HG03354 (cell line): ENCODE data around the gene SNX25.
"Not testable (repeated sequence)": the region's sequence is repeated elsewhere in the genome, so short reads cannot be mapped to it uniquely, and the experiment has no call there.

Experiments used
- ATAC-seq: cut with Tn5 transposase; IDR thresholded peaks from one replicate; pipeline ENCODE4 v1.9.1; 2021; ENCODE audit warnings: mild to moderate bottlenecking; ENCODE audit not compliant: unreplicated experiment, poor library complexity, severe bottlenecking

SNX25 gene

DNA sequence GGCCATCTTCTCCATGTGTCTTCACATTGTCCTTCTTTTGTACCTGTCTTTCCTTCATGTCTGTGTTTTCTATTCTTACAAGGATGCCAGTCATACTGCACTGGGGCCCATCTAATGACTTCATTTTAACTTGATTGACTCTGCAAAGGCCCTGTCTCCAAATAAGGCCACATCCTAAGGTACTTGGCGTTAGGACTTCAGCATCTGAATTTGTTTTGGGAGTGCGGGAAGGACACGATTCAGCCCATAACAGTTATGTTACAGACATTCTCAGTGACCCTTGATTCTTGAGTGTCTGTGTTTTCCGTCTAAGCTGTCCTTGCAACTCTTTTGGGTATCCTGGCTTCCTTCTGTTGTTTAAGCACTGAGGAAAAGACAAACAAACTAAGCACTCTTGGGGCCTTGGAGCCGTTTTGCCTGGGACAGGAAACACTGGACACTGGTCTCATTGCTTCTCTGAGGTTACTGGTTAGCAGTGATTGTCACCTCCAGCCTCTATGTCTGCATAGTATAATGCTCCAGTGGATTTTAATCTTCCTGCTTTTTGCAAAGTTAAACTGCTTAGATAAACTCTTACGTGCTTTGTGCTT lies 80.7 kb downstream of the SNX25 start:
- ATAC-seq, result no peak

- no peak for ATAC-seq
These were observed 81.3 kb downstream of the SNX25 start for GRCh38 chr4:185290656-185291055.

DNA sequence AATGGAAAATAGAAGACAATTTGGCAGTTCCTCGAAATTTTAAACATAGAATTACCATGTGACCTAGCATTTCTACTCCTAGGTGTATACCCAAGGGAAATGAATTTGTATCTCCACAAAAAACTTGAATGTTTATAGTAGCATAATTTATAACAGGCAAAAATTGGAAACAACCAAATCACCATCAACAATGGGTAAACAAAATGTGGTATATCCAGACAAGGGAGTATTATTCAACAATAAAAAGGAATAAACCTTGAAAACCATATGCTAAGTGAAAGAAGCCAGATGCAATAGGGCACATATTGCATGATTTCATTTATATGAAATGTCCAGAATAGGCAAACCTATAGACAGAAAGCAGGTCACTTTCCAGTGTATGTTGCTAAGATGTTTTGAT lies 83.8 kb downstream of the SNX25 start:
- no peak for ATAC-seq

DNA sequence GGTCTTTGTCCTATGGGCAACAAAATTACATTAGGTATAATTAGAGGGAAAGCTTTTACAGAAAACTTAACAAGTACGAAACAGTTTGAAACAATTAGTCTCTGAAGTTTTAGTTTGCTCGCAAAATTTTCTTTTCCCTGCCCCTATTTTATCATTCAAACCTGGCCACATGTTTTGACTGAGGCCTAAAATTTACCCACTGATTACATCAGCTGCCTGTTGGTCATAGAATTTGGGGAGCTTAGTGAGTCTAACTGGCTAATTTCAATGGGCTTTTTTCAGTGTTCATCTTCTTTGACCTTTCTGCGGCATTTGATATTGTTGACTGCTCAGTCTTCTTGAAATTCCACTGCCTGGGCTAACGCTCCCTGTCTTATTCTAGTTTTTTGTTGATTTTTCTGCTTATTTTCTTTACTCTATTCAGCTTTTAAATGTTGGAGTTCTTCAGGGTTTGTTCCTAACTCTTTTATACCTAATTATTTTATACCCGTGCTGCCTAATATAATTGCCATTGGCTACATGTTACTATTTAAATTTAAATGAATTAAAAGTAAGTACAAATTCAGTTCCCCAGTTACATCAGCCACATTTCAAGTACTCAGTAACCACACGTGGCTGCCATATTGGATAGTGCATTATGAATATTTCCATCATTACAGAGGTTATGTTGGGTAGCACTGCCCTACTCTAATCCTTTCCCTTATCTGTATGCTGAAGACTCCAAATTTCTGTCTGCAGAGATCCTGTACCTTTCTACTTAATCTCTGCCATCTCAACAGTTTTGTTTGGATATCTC lies 87.5 kb downstream of the SNX25 start:
- no peak for ATAC-seq

- no peak for ATAC-seq
These were observed 89.5 kb downstream of the SNX25 start for GRCh38 chr4:185298728-185299430.

GRCh38 chr4:185304541-185304940 lies 95.1 kb downstream of the SNX25 start:
- peak; percentile 1 for ATAC-seq

DNA sequence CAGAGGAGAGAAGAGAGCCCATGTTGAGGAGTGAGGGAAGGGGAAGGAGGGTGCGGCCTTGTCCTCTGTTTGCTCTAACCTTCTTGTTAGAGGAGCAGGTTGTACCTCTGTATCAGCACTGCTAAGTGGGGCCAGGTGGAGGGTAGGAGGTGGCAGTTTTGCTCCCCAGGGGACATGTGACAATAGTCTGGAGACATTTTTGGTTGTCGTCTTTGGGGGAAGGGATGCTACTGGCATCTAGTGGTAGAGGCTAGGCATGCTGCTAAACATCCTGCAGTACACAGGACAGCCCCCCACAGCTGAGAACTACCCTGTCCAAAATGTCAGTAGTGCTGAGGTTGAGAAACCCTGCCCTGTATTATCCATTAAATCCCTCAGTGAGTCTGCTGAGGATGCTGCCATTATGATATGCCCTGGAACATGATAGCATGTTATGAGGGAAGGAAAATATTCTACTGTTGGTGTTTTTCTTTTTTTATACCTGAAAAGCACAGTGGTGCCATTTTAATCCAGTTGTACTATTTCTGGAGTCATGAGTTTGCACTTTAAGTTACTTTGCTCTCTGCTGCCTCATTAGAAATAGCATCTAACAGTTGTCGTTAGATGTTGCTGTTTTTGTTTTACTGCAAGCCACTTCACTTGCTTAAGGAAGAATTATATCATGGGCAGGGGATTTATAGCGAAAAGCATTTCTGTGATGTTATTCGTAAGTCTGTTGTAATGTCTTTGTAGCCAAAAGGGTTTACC lies 95.7 kb downstream of the SNX25 start:
- peak; percentile 63 for ATAC-seq

DNA sequence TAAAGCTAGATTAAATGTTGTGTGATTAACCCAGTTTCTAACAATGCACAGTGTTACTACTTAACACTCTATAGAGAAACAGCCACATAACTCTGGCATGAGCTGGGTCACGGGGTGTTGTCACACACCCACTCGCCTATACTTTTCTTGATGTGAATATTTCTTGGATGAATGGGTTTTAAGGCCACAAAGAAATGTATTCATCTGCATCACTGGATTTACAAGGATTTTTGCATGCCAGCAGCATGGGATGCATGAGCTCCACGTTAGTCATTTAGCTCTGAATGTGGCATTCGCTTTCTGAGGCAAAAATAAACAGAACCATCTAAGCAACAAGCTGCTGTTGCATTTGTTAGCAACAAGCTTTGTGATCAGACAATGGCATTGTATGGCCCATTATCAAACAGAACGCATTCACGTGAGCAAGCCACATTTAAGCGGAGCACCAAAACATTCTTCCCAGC lies 96.6 kb downstream of the SNX25 start:
- no peak for ATAC-seq

DNA sequence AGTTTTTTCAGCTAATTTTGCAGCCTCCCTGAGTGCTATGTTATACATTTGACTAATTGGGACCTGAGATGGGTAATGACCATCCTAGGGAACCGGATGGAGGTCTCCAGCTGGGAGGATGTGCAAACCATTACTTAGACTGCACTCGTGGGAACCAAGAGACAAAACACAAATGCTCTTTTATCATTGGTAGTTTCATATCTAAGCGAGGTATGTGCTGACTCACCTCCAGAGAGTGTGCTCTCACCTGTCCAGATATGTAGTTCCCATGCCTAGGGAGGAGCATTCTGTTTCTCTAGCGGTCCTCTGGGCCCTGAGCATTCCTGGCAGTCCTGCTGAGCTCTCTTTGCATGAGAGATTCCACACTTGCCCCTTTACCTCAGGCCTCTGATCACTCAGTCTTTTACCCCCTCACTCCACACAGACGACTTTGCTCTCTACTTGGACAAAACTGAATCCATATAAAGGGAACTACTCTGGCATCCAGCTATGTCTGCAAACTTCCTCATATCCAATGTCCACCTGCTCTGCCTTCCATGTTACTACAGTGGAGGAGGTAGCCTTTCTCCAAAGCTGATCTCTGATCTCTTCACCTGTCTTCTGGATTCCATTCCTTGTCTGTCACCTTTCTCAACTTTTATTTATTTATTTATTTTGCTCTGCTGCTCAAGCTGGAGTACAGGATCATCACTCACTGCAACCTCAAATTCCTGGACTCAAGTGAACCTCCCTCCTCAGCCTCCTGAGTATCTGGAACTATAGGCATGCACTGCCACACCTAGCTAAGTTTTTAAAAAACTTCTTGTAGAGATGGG lies 97.9 kb downstream of the SNX25 start:
- ATAC-seq, result peak; percentile 81

- peak; percentile 51 for ATAC-seq
These were observed 100.4 kb downstream of the SNX25 start for GRCh38 chr4:185309770-185310169.

- ATAC-seq, result peak; percentile 23
These were observed 101.9 kb downstream of the SNX25 start for GRCh38 chr4:185311113-185311888.

GRCh38 chr4:185312699-185313098 lies 103.3 kb downstream of the SNX25 start:
- ATAC-seq, result no peak

- ATAC-seq, result not testable (repeated sequence)
These were observed 108.1 kb downstream of the SNX25 start for GRCh38 chr4:185317462-185317861.

GRCh38 chr4:185317880-185318279 lies 108.5 kb downstream of the SNX25 start:
- no peak for ATAC-seq

DNA sequence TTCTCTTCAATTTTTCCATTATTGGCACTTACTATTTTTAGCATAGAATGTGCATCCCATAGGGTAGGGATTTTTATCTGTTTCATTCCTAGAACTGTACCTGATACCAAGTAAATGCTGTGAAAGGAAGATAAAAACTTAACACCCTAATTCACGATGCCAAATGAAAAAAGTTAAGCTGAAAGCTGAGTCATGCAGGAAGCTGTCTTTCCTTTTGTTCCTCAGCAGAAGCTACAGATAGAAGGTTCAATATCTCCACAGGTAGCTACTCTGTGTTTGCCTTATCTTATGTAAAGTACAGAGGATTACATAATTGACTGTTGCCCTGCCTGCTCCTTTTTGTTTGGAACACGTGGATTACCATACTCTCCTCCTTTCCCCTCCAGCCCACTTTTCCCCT lies 109.3 kb downstream of the SNX25 start:
- no peak for ATAC-seq

DNA sequence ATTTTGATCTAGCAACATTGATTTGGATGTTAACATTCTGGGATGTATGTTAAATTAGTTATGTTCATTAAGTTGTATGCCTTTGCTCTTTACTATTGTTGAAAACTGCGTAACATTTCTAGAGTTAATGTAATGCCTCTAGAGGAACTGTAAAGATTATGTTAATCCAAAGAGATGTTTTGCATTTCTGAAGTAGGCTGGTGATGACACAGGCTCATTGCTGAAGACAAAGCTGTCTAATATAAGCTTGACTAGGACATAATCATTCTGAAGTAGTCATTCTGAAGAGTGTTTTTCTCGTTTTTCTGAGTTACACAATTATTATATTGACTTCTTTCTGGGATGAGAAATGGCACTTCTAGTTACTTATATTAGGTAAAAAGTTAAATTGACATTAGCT lies 113.4 kb downstream of the SNX25 start:
- ATAC-seq, result no peak

DNA sequence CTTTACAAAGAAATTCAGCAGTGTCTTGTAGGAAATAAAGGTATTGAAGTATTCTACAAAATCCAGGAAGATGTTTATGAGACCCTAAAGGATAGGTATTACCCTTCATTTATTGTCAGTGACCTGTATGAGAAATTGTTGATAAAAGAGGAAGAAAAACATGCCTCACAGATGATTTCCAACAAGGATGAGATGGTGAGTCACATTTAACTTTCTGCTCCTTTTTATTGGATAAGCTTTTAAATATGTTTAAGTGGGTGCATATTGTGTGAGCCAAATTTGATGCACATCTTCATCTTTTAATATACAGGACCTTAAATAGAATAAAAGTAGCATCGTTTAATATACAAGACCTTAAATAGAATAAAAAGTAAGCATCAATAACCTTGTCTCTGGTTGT lies 114.2 kb downstream of the SNX25 start:
- ATAC-seq, result no peak

DNA sequence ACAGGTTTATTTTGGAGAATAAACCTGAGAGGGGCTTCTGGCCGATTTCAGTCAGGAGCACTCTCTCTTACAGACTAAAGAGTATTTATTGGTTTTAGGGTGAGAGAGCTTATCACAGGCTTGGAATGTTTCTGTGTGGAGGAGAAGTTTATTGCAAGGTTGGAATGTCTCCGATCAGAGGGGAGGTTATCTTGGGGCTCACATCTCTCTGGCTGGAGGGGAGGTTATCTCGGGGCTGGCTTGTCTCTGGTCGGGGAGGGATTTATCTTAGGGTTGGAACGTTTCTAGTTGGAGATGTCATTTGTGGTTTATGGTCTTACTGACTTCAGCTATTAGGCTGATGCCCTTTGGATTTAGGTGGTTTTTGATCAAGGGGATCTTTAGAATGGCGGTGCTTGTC lies 115.0 kb downstream of the SNX25 start:
- not testable (repeated sequence) for ATAC-seq

GRCh38 chr4:185325721-185326120 lies 116.3 kb downstream of the SNX25 start:
- ATAC-seq, result not testable (repeated sequence)
